Prostate gland (tissue), 2 donors: ENCODE results near the gene NUBP1. TPM values are rescaled to one million over a fixed set of nuclear protein-coding genes. Genes with fewer than 3 reads are reported as not detected.
"Not testable (repeated sequence)": the region's sequence is repeated elsewhere in the genome, so short reads cannot be mapped to it uniquely, and the experiment has no call there.

Experiments
- DNase-seq: peaks from one replicate; pipeline ENCODE4 v3.0.0-alpha.2; 2019; ENCODE audit warnings: low spot score
- H3K27ac ChIP-seq, 2 donors: fragments of 200-600 bp; sonication (generic); 2 replicates each; pipeline ENCODE4 v1.5.1; 2017 to 2019
- H3K27me3 ChIP-seq: fragments of 200-600 bp; sonication (generic); replicated peaks from 2 replicates; pipeline ENCODE4 v1.5.1; 2019; ENCODE audit not compliant: insufficient read depth
- H3K36me3 ChIP-seq, 2 donors: fragments of 200-600 bp; sonication (generic); 1 replicate in 1 of 2; 2 replicates in 1 of 2; pipeline versions ENCODE4 v1.5.1 to v1.8.1; 2017 to 2019
- H3K4me1 ChIP-seq: fragments of 200-600 bp; sonication (generic); replicated peaks from 2 replicates; pipeline ENCODE4 v1.5.1; 2019
- H3K4me3 ChIP-seq, 2 donors: fragments of 200-600 bp; sonication (generic); 2 replicates each; pipeline ENCODE4 v1.5.1; 2017 to 2019
- H3K9me3 ChIP-seq: fragments of 200-600 bp; sonication (generic); 2 replicates; pipeline ENCODE4 v1.5.1; 2017
- POLR2A ChIP-seq: fragments of 450-650 bp; IDR thresholded peaks from one replicate; pipeline ENCODE4 v1.6.1; 2016; ENCODE audit warnings: antibody characterized with exemption, mild to moderate bottlenecking
- POLR2AphosphoS5 ChIP-seq: sonication (generic); formaldehyde crosslinking; IDR thresholded peaks from one replicate; pipeline ENCODE4 v1.6.1; 2017; ENCODE audit warnings: antibody characterized with exemption
- WGBS: methylation state at CpG from one replicate; pipeline ENCODE4 v1.1.5; 2018; 5-methylcytosine and 5-hydroxymethylcytosine counted together
- intact Hi-C: fragments of 100-400 bp; cut with DNase I; formaldehyde crosslinking; loops from one replicate; pipeline ENCODE4 v1.14.2; 2022
- total RNA-seq, 2 donors: library from RNA; depleted of rRNA; stranded (reverse); fragments of >200 nt; gene quantifications; one replicate each; pipeline ENCODE4 v1.1.0, GENCODE V29; 2016
- TF ChIP-seq, protein P1 (sequence below), 4 experiments: fragments of 200-600 bp in 2 of 4; fragments of 450-650 bp in 2 of 4; sonication (generic) in 2 of 4; IDR thresholded peaks; 1 replicate in 3 of 4; 2 replicates in 1 of 4; pipeline ENCODE4 v1.5.1; 2016 to 2019; ENCODE audit warnings: antibody characterized with exemption in 4 of 4, mild to moderate bottlenecking in 2 of 4, moderate library complexity in 2 of 4

Gene NUBP1
- total RNA-seq, 2 donors from 2014 or later: 31.6 to 36.0 TPM

DNA sequence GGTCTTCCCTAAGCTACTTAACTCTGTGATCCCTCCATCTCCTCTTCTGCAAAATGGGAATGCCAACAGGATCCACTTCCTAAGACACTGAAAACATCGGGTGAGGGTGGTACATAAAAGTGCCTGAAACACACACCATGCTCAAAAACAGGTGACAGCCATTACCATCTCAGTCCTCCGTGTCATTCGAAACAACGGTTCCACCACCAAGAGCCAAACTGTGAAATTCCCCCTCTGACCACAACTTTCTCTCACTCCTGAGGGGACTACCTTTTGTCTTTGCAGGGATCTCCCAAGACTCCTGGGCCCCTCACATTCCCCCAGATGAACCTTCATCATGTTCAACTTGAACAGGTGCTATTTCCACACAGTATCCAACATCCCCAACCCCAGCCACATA lies 37.0 kb downstream of the NUBP1 start:
- intact Hi-C loops: no loop called here
- no peak overlapping the region for H3K27ac ChIP-seq
- no peak overlapping the region for H3K4me3 ChIP-seq
- no peaks in the 10 kb centered on the region for H3K36me3 ChIP-seq
- no peaks in the 10 kb centered on the region for H3K27me3 ChIP-seq
- no peaks in the 10 kb centered on the region for H3K9me3 ChIP-seq
- no peaks in the 10 kb centered on the region for H3K4me1 ChIP-seq
- WGBS: 83% methylated on average over 4 of the region's 4 CpGs
- TF ChIP-seq POLR2A: no peak
- TF ChIP-seq POLR2AphosphoS5: no peak
- TF ChIP-seq, protein P1, sequence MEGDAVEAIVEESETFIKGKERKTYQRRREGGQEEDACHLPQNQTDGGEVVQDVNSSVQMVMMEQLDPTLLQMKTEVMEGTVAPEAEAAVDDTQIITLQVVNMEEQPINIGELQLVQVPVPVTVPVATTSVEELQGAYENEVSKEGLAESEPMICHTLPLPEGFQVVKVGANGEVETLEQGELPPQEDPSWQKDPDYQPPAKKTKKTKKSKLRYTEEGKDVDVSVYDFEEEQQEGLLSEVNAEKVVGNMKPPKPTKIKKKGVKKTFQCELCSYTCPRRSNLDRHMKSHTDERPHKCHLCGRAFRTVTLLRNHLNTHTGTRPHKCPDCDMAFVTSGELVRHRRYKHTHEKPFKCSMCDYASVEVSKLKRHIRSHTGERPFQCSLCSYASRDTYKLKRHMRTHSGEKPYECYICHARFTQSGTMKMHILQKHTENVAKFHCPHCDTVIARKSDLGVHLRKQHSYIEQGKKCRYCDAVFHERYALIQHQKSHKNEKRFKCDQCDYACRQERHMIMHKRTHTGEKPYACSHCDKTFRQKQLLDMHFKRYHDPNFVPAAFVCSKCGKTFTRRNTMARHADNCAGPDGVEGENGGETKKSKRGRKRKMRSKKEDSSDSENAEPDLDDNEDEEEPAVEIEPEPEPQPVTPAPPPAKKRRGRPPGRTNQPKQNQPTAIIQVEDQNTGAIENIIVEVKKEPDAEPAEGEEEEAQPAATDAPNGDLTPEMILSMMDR (IDR thresholded peaks at IDR 0.05): no peak
- DNase-seq: no peak

DNA sequence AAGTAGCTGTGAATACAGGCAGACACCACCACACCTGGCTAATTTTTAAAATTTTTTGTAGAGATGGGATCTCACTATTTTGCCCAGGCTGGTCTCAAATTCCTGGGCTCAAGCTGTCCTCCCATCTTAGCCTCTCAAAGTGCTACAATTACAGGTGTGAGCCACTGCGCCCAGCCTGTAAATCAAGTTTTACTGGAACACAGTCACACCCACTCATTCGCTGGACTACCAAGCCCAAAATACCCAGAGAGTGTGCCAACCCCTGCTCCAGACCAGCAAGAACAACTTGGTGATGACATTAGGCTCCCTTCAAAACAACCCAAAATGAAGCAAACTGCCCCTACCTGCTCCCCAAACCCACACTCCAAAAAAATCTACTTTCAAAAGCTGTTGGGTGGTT lies 39.0 kb downstream of the NUBP1 start:
- Histone ChIP-seq H3K36me3 (no peaks in the 10 kb centered on the region), H3K4me3 (no peak overlapping the region), H3K4me1 (no peaks in the 10 kb centered on the region), H3K27ac (no peak overlapping the region), H3K27me3 (no peaks in the 10 kb centered on the region), H3K9me3 (no peaks in the 10 kb centered on the region)
- intact Hi-C loops: no loop called here
- DNase-seq: no peak
- TF ChIP-seq POLR2A: no peak
- TF ChIP-seq POLR2AphosphoS5: no peak
- TF ChIP-seq, protein P1 (IDR thresholded peaks at IDR 0.05): no peak
- 66% methylated on average over 2 of the region's 2 CpGs for WGBS

DNA sequence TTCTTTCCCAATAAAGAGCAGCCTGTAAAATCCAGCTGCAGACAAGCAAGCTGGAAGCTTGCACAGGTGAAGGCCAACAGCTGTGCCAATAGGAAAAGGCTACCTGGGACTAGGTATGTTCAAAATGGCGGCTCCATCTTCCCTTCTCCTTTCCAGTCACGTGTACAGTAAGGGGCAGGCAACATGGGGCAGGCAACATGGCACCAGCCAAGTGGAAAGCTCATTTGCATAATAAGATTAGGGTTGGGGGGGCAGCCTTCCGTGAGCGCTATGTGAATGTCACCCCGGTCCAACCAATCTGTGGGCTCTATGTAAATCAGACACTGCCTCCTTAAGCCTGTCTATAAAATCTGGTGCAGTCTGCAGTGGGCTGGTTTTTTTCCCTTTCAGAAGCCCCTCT lies 43.7 kb downstream of the NUBP1 start:
- 89% methylated on average over 5 of the region's 5 CpGs for WGBS

DNA sequence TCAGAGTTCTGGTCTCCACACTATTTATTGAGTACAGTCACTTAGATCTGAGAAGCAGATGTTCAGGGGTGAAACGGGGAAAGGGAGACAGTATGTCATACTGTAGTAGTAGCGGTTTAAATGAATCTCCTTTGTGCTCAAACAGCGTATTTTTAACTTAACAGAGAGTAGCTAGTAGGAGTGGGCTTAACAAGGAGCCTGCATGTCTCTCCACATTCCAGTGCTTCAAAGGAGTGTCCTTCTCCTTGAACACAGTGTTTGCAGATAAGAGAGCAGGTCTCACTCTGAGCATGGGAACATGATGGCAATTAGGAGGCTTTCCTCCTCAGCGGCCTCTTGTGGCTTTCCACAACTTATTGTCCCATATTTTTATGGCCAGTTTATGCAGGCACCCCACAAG lies 45.0 kb downstream of the NUBP1 start:
- WGBS: 64% methylated on average over 4 of the region's 4 CpGs
- intact Hi-C loops: loop anchor here (5.0 kb wide), 1 partner anchor 49 kb away; no protein-coding TSS in a partner anchor
- H3K36me3 ChIP-seq, H3K9me3 ChIP-seq, H3K27ac ChIP-seq, H3K4me1 ChIP-seq, H3K27me3 ChIP-seq, DNase-seq, H3K4me3 ChIP-seq: not testable (repeated sequence)

More for the DNA sequence above, 43.7 kb downstream of the NUBP1 start:
- Histone ChIP-seq H3K36me3 (no peaks in the 10 kb centered on the region), H3K4me3 (no peak overlapping the region), H3K27me3 (no peaks in the 10 kb centered on the region), H3K27ac (no peak overlapping the region), H3K9me3 (no peaks in the 10 kb centered on the region), H3K4me1 (no peaks in the 10 kb centered on the region)
- TF ChIP-seq POLR2A (no peak), POLR2AphosphoS5 (no peak)
- TF ChIP-seq, protein P1 (IDR thresholded peaks at IDR 0.05): no peak
- DNase-seq: no peak
- intact Hi-C loops: loop anchor here (5.0 kb wide), 1 partner anchor 50 kb away; no protein-coding TSS in a partner anchor

DNA sequence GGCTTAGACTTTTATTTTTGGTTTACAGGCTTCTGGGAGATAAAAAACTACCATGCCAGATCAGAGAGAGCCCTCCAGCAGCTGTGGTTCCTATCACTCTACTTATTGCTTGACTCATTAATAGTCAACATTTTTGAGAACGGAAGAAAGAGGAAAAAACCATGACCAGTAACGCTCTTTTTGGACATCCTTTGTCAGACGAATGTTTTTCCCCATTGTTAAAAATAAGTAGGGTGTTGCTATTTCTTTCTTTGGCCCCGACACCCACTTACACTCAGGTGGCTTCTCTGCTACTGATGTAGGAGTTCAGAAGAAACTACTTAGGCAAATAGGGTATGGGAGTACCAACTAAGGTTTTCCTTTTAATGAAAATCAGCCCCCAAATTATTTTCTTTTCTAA lies 47.4 kb downstream of the NUBP1 start:
- TF ChIP-seq, protein P1 (IDR thresholded peaks at IDR 0.05): no peak
- TF ChIP-seq POLR2AphosphoS5: no peak
- TF ChIP-seq POLR2A: no peak
- H3K27ac ChIP-seq: no peak overlapping the region
- 80% methylated on average over 4 of the region's 4 CpGs for WGBS
- DNase-seq: no peak
- intact Hi-C loops: no loop called here
- H3K36me3 ChIP-seq: no peaks in the 10 kb centered on the region
- no peaks in the 10 kb centered on the region for H3K4me1 ChIP-seq
- no peaks in the 10 kb centered on the region for H3K27me3 ChIP-seq
- no peaks in the 10 kb centered on the region for H3K9me3 ChIP-seq
- no peak overlapping the region for H3K4me3 ChIP-seq
